BJ (cell line): ENCODE measurements around the gene NKAIN2. TPM values are rescaled to one million over a fixed set of nuclear protein-coding genes. Genes with fewer than 3 reads are reported as not detected.

ENCODE experiments used
- CTCF ChIA-PET: fragments of 350-600 bp; formaldehyde crosslinking; extraction: SDS; loops from one replicate; lab custom pipeline; 2021; ENCODE audit warnings: antibody characterized with exemption, inconsistent platforms; lab: Yijun Ruan, JAX
- POLR2A ChIA-PET: fragments of 300-600 bp; sonication (Branson Sonifier 250); formaldehyde crosslinking; extraction: SDS; loops from one replicate; lab custom pipeline; 2021; ENCODE audit warnings: antibody characterized with exemption; lab: Charles Lee
- DNase-seq: peaks from one replicate; pipeline ENCODE4 v3.0.0-alpha.2; 2011; ENCODE audit warnings: low read depth
- H3K27me3 ChIP-seq: 2 replicates; pipeline ENCODE4 v1.6.0; 2011; ENCODE audit warnings: low read length; ENCODE audit not compliant: control insufficient read depth, insufficient read depth
- H3K36me3 ChIP-seq: 2 replicates; pipeline ENCODE4 v1.5.1; 2011; ENCODE audit warnings: low read length; ENCODE audit not compliant: control insufficient read depth, insufficient read depth
- H3K4me3 ChIP-seq: 2 replicates; pipeline ENCODE4 v1.5.1; 2011; ENCODE audit warnings: low read depth, mild to moderate bottlenecking, control low read depth, low read length
- CTCF ChIP-seq: IDR thresholded peaks from 2 replicates; pipeline ENCODE4 v1.5.1; 2011; ENCODE audit warnings: low read depth, mild to moderate bottlenecking, control low read depth, inconsistent platforms, low read length, moderate library complexity; ENCODE audit not compliant: insufficient read depth
- polyA plus RNA-seq: library from polyadenylated mRNA; depleted of rRNA; stranded (reverse); fragments of >200 nt; gene quantifications from 2 replicates; pipeline ENCODE4 v1.2.3, GENCODE V29; 2011

NKAIN2 gene
- polyA plus RNA-seq, 1 experiment, result not detected

DNA sequence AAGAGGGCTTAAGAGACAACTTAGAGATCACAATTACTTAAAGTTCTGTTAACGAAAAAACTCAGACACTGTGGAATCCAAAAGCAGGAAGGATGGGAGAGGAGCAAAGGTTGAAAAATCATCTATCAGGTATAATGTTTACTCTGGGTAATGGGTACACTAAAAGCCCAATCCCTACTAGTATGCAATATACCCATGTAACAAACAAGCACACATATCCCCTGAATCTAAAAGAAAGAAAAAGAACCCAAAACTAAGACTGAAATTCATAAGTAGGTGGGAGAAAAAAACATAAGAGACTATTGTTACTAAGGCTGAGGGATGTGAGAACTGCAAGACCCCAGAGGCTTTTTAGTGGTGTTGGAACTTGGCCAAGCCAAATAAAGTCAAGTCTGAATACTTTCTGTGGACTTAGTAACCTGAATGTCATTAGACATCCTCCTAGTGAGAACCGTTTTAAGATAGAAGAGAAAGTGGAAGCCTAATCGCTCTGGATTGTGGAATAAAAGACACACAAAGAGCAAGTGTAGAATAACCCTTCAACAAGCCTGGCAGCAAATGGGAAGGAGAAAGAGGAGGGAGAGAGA, 969.2 kb downstream of the NKAIN2 start:
- Histone ChIP-seq H3K27me3 (no peaks in the 10 kb centered on the region), H3K36me3 (no peaks in the 10 kb centered on the region), H3K4me3 (no peak overlapping the region)
- CTCF ChIA-PET, result no interaction called here
- no peak for DNase-seq
- POLR2A ChIA-PET, result no interaction called here
- TF ChIP-seq CTCF, result no peak

GRCh38 chr6:124775121-124775520, 971.5 kb downstream of the NKAIN2 start:
- H3K27me3 ChIP-seq, result no peaks in the 10 kb centered on the region
- DNase-seq, result no peak
- CTCF ChIA-PET, result no interaction called here
- POLR2A ChIA-PET, result no interaction called here
- TF ChIP-seq CTCF, result no peak
- H3K4me3 ChIP-seq, result no peak overlapping the region
- no peaks in the 10 kb centered on the region for H3K36me3 ChIP-seq

DNA sequence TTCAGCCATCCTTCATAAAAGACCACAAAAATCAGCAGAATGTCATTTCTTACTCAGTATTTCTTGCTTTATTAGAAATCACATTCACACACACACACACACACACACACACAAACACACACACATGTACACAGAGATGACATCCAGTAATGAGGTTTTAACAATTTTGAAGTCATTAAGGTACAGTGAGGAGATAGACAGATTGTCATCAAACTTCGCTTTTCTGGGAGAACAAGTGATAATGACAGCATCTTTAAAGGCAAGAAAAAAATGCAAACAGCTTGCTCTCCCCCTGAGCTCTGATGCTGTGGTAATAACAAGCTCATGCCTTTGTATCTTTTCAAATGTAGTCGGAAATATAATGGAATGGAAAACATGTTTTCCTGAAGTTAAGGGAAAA, 974.2 kb downstream of the NKAIN2 start:
- Histone ChIP-seq H3K36me3 (no peaks in the 10 kb centered on the region), H3K4me3 (no peak overlapping the region), H3K27me3 (no peaks in the 10 kb centered on the region)
- ChIA-PET CTCF (interaction anchor here (0.6 to 0.8 kb wide), 2 partner anchors 42 to 197 kb away, joined by 3 to 4 read pairs; no protein-coding TSS in a partner anchor), POLR2A (no interaction called here)
- no peak for TF ChIP-seq CTCF
- DNase-seq, result no peak

GRCh38 chr6:124780623-124781022, 977.0 kb downstream of the NKAIN2 start:
- CTCF ChIA-PET, result interaction anchor here (1.2 kb wide), 1 partner anchor 20 kb away, joined by 3 read pairs; no protein-coding TSS in a partner anchor
- DNase-seq, result no peak
- H3K27me3 ChIP-seq, result no peaks in the 10 kb centered on the region
- TF ChIP-seq CTCF, result no peak
- H3K36me3 ChIP-seq, result no peaks in the 10 kb centered on the region
- POLR2A ChIA-PET, result no interaction called here
- no peak overlapping the region for H3K4me3 ChIP-seq

DNA sequence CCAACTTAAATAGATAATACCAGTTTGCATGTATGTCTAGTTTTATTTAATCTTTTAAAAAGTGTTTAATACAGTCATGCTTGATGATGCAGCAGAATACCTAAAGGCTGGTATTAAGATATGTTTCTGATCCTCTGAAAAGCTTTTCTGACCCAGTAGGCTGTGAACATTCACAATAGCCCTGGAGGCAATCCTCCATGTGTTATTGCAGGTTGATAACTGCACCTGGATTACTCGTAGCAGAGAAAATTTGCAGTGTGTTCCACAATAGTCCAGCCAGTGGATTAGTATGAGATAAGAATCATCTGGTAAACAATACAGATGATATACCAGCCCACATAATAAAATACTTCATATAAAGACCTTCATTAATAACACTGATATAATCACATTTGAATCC, 979.7 kb downstream of the NKAIN2 start:
- no peak for TF ChIP-seq CTCF
- Histone ChIP-seq H3K27me3 (no peaks in the 10 kb centered on the region), H3K36me3 (no peaks in the 10 kb centered on the region), H3K4me3 (no peak overlapping the region)
- ChIA-PET POLR2A (no interaction called here), CTCF (no interaction called here)
- DNase-seq, result no peak
